ENCODE measurements around the gene C3orf18. TPM values are rescaled to one million over a fixed set of nuclear protein-coding genes. Genes with fewer than 3 reads are reported as not detected.
A peak's percentile ranks its signal among the peaks of the same experiment; 100 is the strongest.

The C3orf18 gene
- total and polyA plus RNA-seq, 9 of the 15 experiments (the other 6 are each of a cell fraction or from before 2014, with no cell fraction given): 0.01 to 2.3 (median 0.94) TPM

GRCh38 chr3:50568947-50569749, 1.6 kb upstream of the C3orf18 start, which contains the start of gene HEMK1 (continued):
- TF ChIP-seq E2F8 (IDR thresholded peaks at IDR 0.05; ENCODE audit: low read depth, partially characterized antibody) (peak; percentile 91), PCBP1 (IDR thresholded peaks at IDR 0.05; ENCODE audit: low read depth, low read length, poor library complexity, severe bottlenecking) (peak; percentile 32), ZNF12 (CRISPR knock-in tag; IDR thresholded peaks at IDR 0.05) (no peak), CXXC5 (CRISPR knock-in tag; IDR thresholded peaks at IDR 0.05) (peak; percentile 83), MAX (CRISPR knock-in tag; IDR thresholded peaks at IDR 0.05) (no peak), DPF2 (IDR thresholded peaks at IDR 0.05) (no peak; the same call in 1 of the 2 replicates), ZC3H4 (CRISPR knock-in tag; IDR thresholded peaks at IDR 0.05; ENCODE audit: borderline replicate concordance) (no peak), NFATC3 (IDR thresholded peaks at IDR 0.05) (0 out of 2 replicates have a peak, but pooled peaks have one; percentile 23), RBFOX2 (IDR thresholded peaks at IDR 0.05; ENCODE audit: low read depth, low read length) (peak; percentile 81), ZBTB7A (IDR thresholded peaks at IDR 0.05; ENCODE audit: borderline replicate concordance, control insufficient read depth, low read depth, low read length) (peak; percentile 93), MTA1 (IDR thresholded peaks at IDR 0.05; ENCODE audit: borderline replicate concordance) (peak; percentile 92), ZNF232 (CRISPR knock-in tag; IDR thresholded peaks at IDR 0.05) (no peak), EP400 (IDR thresholded peaks at IDR 0.05) (peak; percentile 93), RB1 (IDR thresholded peaks at IDR 0.05; ENCODE audit: low read depth) (peak; percentile 74), POLR2G (IDR thresholded peaks at IDR 0.05; ENCODE audit: low read depth, low read length) (peak; percentile 83), ATF1 (CRISPR knock-in tag; IDR thresholded peaks at IDR 0.05) (no peak), ATF1 (tag; IDR thresholded peaks at IDR 0.05) (peak; percentile 95), ZFX (CRISPR knock-in tag; IDR thresholded peaks at IDR 0.05) (peak; percentile 79), CREB3L1 (IDR thresholded peaks at IDR 0.05; ENCODE audit: borderline replicate concordance, low read depth) (peak; percentile 97), BDP1 (IDR thresholded peaks at IDR 0.05; ENCODE audit: insufficient read depth, insufficient read length) (no peak), SIX5 (IDR thresholded peaks at IDR 0.05; ENCODE audit: borderline replicate concordance in 1 of 2, insufficient read depth in 1 of 2, low read depth in 1 of 2, low read length in 2 of 2) (peak in 1 of 2 experiments; percentile 54; a peak in 2 of 4 replicates), ZNF707 (CRISPR knock-in tag; conservative IDR thresholded peaks at IDR 0.05) (no peak), MYNN (IDR thresholded peaks at IDR 0.05) (peak; percentile 22; the same call in 1 of the 2 replicates), MYNN (CRISPR knock-in tag; IDR thresholded peaks at IDR 0.05) (no peak), SUPT5H (IDR thresholded peaks at IDR 0.05) (peak; percentile 47; the same call in 1 of the 2 replicates), ZNF140 (CRISPR knock-in tag; IDR thresholded peaks at IDR 0.05) (no peak), NFRKB (IDR thresholded peaks at IDR 0.05; ENCODE audit: low read depth) (no peak)
